HepG2 (cell line): Measurements from ENCODE around the gene IL1RL2. TPM values are rescaled to one million over a fixed set of nuclear protein-coding genes. Genes with fewer than 3 reads are reported as not detected.

ENCODE experiments used
- ATAC-seq: fragments of 200-7000 bp; cut with Tn5 transposase; 3 replicates; pipeline ENCODE4 v1.9.1; 2020; ENCODE audit warnings: mild to moderate bottlenecking, moderate library complexity
- BruUV-seq: library from RNA; stranded (reverse); fragments of 400-500 nt; replicated peaks from 2 replicates; lab custom pipeline; 2021; lab: Mats Ljungman, UMichigan
- CTCF ChIA-PET: fragments of 300-600 bp; formaldehyde crosslinking; extraction: SDS; loops from one replicate; lab custom pipeline; 2021; ENCODE audit warnings: low total read pairs, inconsistent platforms, low intra/inter-chr PET ratio; lab: Yijun Ruan, JAX
- POLR2A ChIA-PET: fragments of 350-600 bp; sonication (Branson Sonifier 250); formaldehyde crosslinking; loops from one replicate; lab custom pipeline; 2020; ENCODE audit warnings: antibody characterized with exemption, inconsistent platforms; lab: Yijun Ruan, JAX
- DNase-seq: peaks from one replicate; pipeline ENCODE4 v3.0.0-alpha.2; 2015; ENCODE audit warnings: low spot score
- FAIRE-seq: peaks from 3 replicates; lab custom pipeline; 2011; peaks lifted over from hg19 to GRCh38; lab: Jason Lieb, UNC
- H2AFZ ChIP-seq: one replicate; pipeline ENCODE4 v1.6.1; 2011; ENCODE audit warnings: low read length, inconsistent platforms
- H3K27ac ChIP-seq: fragments of 300-600 bp; 3 replicates; pipeline ENCODE4 v1.8.0; 2011; ENCODE audit warnings: mixed run types, mild to moderate bottlenecking, mixed read lengths, low read length, inconsistent platforms; ENCODE audit not compliant: insufficient read depth; ENCODE audit errors: extremely low read length
- H3K27me3 ChIP-seq, 2 experiments: fragments of 200-600 bp in 1 of 2; 2 replicates in 1 of 2; 3 replicates in 1 of 2; pipeline versions ENCODE4 v1.6.0 to v1.8.0; 2011; ENCODE audit warnings: low read length in 2 of 2, mild to moderate bottlenecking in 2 of 2, moderate library complexity in 2 of 2, inconsistent platforms in 1 of 2; ENCODE audit not compliant: insufficient read depth in 2 of 2, control insufficient read depth in 1 of 2
- H3K36me3 ChIP-seq, 2 experiments: fragments of 200-600 bp in 1 of 2; replicated peaks in 1 of 2; 2 replicates in 1 of 2; 3 replicates in 1 of 2; pipeline versions ENCODE4 v1.5.1 to v1.8.0; 2011; ENCODE audit warnings: low read length in 2 of 2, inconsistent platforms in 1 of 2; ENCODE audit not compliant: insufficient read depth in 2 of 2, control insufficient read depth in 1 of 2
- H3K4me1 ChIP-seq: 2 replicates; pipeline ENCODE4 v1.5.1; 2012; ENCODE audit warnings: low read length, inconsistent platforms; ENCODE audit not compliant: insufficient read depth
- H3K4me2 ChIP-seq: 2 replicates; pipeline ENCODE4 v1.6.0; 2011; ENCODE audit warnings: low read depth, low read length, inconsistent platforms
- H3K4me3 ChIP-seq, 3 experiments: fragments of 200-600 bp in 1 of 3; sonication (generic), shearing (Covaris generic) in 1 of 3; replicated peaks in 1 of 3; 2 replicates each; pipeline ENCODE4 v1.5.1; 2011 to 2016; ENCODE audit warnings: low read length in 3 of 3, inconsistent platforms in 2 of 3, low read depth in 2 of 3, mild to moderate bottlenecking in 2 of 3, control low read depth in 1 of 3, mixed read lengths in 1 of 3; ENCODE audit not compliant: insufficient read depth in 1 of 3
- H3K79me2 ChIP-seq: one replicate; pipeline ENCODE4 v1.6.1; 2011; ENCODE audit warnings: low read length, inconsistent platforms; ENCODE audit not compliant: insufficient read depth
- H3K9ac ChIP-seq: 2 replicates; pipeline ENCODE4 v1.6.0; 2011; ENCODE audit warnings: mild to moderate bottlenecking, low read depth, low read length, inconsistent platforms; ENCODE audit not compliant: insufficient read depth
- H3K9me3 ChIP-seq: 2 replicates; pipeline ENCODE4 v1.5.1; 2012; ENCODE audit warnings: mild to moderate bottlenecking, low read length
- H4K20me1 ChIP-seq: 2 replicates; pipeline ENCODE4 v1.6.0; 2011; ENCODE audit warnings: inconsistent platforms, mild to moderate bottlenecking, low read length, moderate library complexity; ENCODE audit not compliant: insufficient read depth
- CCDC6 ChIP-seq: sonication (generic); formaldehyde crosslinking; IDR thresholded peaks from 2 replicates; pipeline ENCODE4 v1.8.1; 2022; ENCODE audit warnings: mild to moderate bottlenecking, missing genetic modification reagents, moderate library complexity
- CHCHD3 ChIP-seq: sonication (generic); formaldehyde crosslinking; IDR thresholded peaks from 2 replicates; pipeline ENCODE4 v1.8.0; 2022; ENCODE audit warnings: mild to moderate bottlenecking, missing genetic modification reagents, moderate library complexity
- ETS1 ChIP-seq: sonication (generic); formaldehyde crosslinking; IDR thresholded peaks from 2 replicates; pipeline ENCODE4 v1.4.0; 2020; ENCODE audit warnings: missing genetic modification reagents
- FLYWCH1 ChIP-seq: sonication (generic); formaldehyde crosslinking; IDR thresholded peaks from 2 replicates; pipeline ENCODE4 v1.8.1; 2023; ENCODE audit warnings: mild to moderate bottlenecking, missing genetic modification reagents
- FOXA1 ChIP-seq, 2 experiments: fragments of 450-650 bp in 1 of 2; sonication (generic) in 1 of 2; formaldehyde crosslinking in 1 of 2; IDR thresholded peaks; 2 replicates each; pipeline versions ENCODE4 v1.4.0 to v1.6.1; 2016 to 2020; ENCODE audit warnings: missing genetic modification reagents in 1 of 2
- MNT ChIP-seq: fragments of 450-650 bp; IDR thresholded peaks from 2 replicates; pipeline ENCODE4 v1.6.1; 2016
- MXD1 ChIP-seq: sonication (generic); formaldehyde crosslinking; IDR thresholded peaks from 2 replicates; pipeline ENCODE4 v1.4.0; 2020; ENCODE audit warnings: mild to moderate bottlenecking, missing genetic modification reagents
- ZBTB26 ChIP-seq: IDR thresholded peaks from 2 replicates; pipeline ENCODE4 v1.6.1; 2016; ENCODE audit warnings: missing compliant biosample characterization, missing genetic modification reagents, borderline replicate concordance
- ZBTB46 ChIP-seq: sonication (generic); formaldehyde crosslinking; IDR thresholded peaks from 2 replicates; pipeline ENCODE4 v1.4.0; 2020; ENCODE audit warnings: mild to moderate bottlenecking, missing genetic modification reagents, borderline replicate concordance
- ZNF260 ChIP-seq: sonication (generic); formaldehyde crosslinking; IDR thresholded peaks from 2 replicates; pipeline ENCODE4 v1.4.0; 2020; ENCODE audit warnings: missing genetic modification reagents, low read depth, mild to moderate bottlenecking, borderline replicate concordance
- WGBS: methylation state at CpG from one replicate; pipeline ENCODE4 v1.1.6; 2017; ENCODE audit warnings: low lambda C conversion rate; 5-methylcytosine and 5-hydroxymethylcytosine counted together
- in situ Hi-C: cut with HindIII; loops from 2 replicates; pipeline ENCODE4 v1.10.0; 2017; ENCODE audit warnings: low pct_unique_long_range_greater_than_20kb; ENCODE audit not compliant: extremely low pct_ligation_motif_present
- intact Hi-C: fragments of 100-400 bp; cut with micrococcal nuclease; formaldehyde crosslinking; loops from one replicate; pipeline ENCODE4 v1.10.0; 2022; ENCODE audit not compliant: unreplicated experiment
- polyA plus RNA-seq, 8 experiments: library from polyadenylated mRNA; depleted of rRNA in 3 of 8; stranded (reverse) in 7 of 8; unstranded in 1 of 8; fragments of >200 nt; fragmentation: Illumina TruSeq in 4 of 8; extraction: Trizol in 4 of 8; gene quantifications; 2 replicates each; pipeline versions ENCODE4 v1.2.1 to v1.2.3, GENCODE V29; 2011 to 2016; ENCODE audit warnings: low read depth in 4 of 8, missing spikeins in 1 of 8, mixed read lengths in 1 of 8; ENCODE audit not compliant: insufficient read depth in 1 of 8
- total RNA-seq, 5 experiments: library from RNA; depleted of rRNA; stranded (reverse); fragments of >200 nt; fragmentation: Illumina TruSeq; extraction: Trizol; gene quantifications; 2 replicates each; pipeline ENCODE4 v1.2.3, GENCODE V29; 2016; ENCODE audit warnings: low read depth in 1 of 5

The IL1RL2 gene
- total and polyA plus RNA-seq, 2 of the 13 experiments (the other 11 are each of a cell fraction or from before 2014, with no cell fraction given) = 0.03 TPM; not detected in 1

GRCh38 chr2:102229141-102229769 is 42.4 kb downstream of the IL1RL2 start (continued):
- TF ChIP-seq CHCHD3 = no peak
- TF ChIP-seq, all 625 proteins: peak for 0

GRCh38 chr2:102230410-102230909 is 43.6 kb downstream of the IL1RL2 start:
- Histone ChIP-seq H3K9me3 (no peaks in the 10 kb centered on the region), H3K9ac (no peak overlapping the region), H3K36me3 (no peaks in the 10 kb centered on the region), H3K4me1 (peaks cover 61% of the 10 kb centered on the region), H3K79me2 (no peaks in the 10 kb centered on the region), H3K4me2 (no peak overlapping the region), H3K4me3 (no peak overlapping the region), H3K27ac (no peak overlapping the region), H3K27me3 (peaks cover 0 to 2% of the 10 kb centered on the region in 2 experiments; a peak in 1 of 5 replicates), H4K20me1 (no peaks in the 10 kb centered on the region), H2AFZ (no peak overlapping the region)
- TF ChIP-seq MXD1 (CRISPR knock-in tag) (no peak), FOXA1 (IDR thresholded peaks at IDR 0.05) (no peak), FOXA1 (CRISPR knock-in tag; IDR thresholded peaks at IDR 0.05) (no peak), ZBTB26 (CRISPR knock-in tag) (0 out of 2 replicates have a peak, but pooled peaks have one; percentile 40), CCDC6 (CRISPR knock-in tag) (no peak), ZNF260 (CRISPR knock-in tag) (no peak), MNT (peak; percentile 90), FLYWCH1 (no peak), ETS1 (CRISPR knock-in tag) (no peak), ZBTB46 (CRISPR knock-in tag) (no peak)
- ChIA-PET POLR2A (interaction anchor here (1.5 kb wide), 1 partner anchor 10 kb away, joined by 3 read pairs; no protein-coding TSS in a partner anchor), CTCF (no interaction called here)
- ATAC-seq (no peak), FAIRE-seq (no peak), DNase-seq (no peak)
- intact Hi-C loops (no loop called here), in situ Hi-C loops (loop anchor here (10.0 kb wide), 1 partner anchor 346 kb away; no protein-coding TSS in a partner anchor)
- WGBS = 71% methylated on average over 9 of the region's 9 CpGs
- BruUV-seq = no TSS peak
